ENCODE results near the gene HOATZ. TPM values are rescaled to one million over a fixed set of nuclear protein-coding genes. Genes with fewer than 3 reads are reported as not detected.

HOATZ gene
- total RNA-seq, 1 donor from 2014 or later: 15.0 TPM

DNA sequence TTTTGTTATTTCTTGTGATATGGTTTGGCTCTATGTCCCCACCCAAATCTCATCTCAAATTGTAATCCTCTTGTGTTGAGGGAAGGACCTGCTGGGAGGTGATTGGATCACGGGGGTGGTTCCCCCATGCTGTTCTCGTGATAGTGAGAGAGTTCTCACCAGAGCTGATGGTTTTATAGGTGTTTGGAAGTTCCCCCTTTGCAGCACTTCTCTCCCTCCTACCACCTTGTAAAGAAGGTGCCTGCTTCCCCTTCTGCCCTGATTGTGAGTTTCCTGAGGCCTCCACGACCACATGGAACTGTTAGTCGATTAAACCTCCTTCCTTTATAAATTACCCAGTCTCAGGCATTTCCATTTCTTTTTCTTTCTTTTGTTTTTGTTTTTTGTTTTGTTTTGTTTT lies 63.2 kb downstream of the HOATZ start:
- intact Hi-C loops (cut with DNase I): no loop called here
- TF ChIP-seq, protein P1, sequence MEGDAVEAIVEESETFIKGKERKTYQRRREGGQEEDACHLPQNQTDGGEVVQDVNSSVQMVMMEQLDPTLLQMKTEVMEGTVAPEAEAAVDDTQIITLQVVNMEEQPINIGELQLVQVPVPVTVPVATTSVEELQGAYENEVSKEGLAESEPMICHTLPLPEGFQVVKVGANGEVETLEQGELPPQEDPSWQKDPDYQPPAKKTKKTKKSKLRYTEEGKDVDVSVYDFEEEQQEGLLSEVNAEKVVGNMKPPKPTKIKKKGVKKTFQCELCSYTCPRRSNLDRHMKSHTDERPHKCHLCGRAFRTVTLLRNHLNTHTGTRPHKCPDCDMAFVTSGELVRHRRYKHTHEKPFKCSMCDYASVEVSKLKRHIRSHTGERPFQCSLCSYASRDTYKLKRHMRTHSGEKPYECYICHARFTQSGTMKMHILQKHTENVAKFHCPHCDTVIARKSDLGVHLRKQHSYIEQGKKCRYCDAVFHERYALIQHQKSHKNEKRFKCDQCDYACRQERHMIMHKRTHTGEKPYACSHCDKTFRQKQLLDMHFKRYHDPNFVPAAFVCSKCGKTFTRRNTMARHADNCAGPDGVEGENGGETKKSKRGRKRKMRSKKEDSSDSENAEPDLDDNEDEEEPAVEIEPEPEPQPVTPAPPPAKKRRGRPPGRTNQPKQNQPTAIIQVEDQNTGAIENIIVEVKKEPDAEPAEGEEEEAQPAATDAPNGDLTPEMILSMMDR (IDR thresholded peaks at IDR 0.05): no peak
- Histone ChIP-seq H3K27me3 (ENCODE audit: low read depth) (no peaks in the 10 kb centered on the region), H3K9me3 (no peaks in the 10 kb centered on the region), H3K27ac (no peak overlapping the region), H3K36me3 (no peaks in the 10 kb centered on the region), H3K4me1 (peaks cover 10% of the 10 kb centered on the region), H3K4me3 (no peak overlapping the region)
- DNase-seq (no peak), ATAC-seq (no peak)

DNA sequence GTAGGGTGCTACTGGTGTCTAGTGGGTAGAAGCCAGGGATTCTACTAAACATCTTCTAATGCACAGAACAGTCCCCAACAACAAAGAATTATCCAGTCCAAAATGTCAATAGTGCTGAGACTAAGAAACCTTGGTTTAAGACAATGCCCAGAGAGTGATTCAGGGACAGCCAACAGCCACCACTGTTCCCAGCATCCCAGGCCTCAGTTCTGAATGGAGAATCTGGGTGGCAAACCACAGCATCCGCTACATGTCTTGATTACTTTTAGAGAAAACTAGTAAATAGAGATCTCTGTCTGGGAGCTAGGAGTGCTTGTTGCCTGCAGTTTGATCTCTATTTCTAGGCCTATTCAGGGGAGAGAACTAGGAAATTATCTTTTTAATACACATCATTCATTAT lies 66.8 kb downstream of the HOATZ start:
- TF ChIP-seq, protein P1 (IDR thresholded peaks at IDR 0.05): no peak
- no peaks in the 10 kb centered on the region for H3K9me3 ChIP-seq
- no peaks in the 10 kb centered on the region for H3K27me3 ChIP-seq (ENCODE audit: low read depth)
- ATAC-seq (no peak), DNase-seq (no peak)
- H3K27ac ChIP-seq: no peak overlapping the region
- H3K36me3 ChIP-seq: no peaks in the 10 kb centered on the region
- H3K4me1 ChIP-seq: no peaks in the 10 kb centered on the region
- intact Hi-C loops (cut with DNase I): no loop called here
- no peak overlapping the region for H3K4me3 ChIP-seq

DNA sequence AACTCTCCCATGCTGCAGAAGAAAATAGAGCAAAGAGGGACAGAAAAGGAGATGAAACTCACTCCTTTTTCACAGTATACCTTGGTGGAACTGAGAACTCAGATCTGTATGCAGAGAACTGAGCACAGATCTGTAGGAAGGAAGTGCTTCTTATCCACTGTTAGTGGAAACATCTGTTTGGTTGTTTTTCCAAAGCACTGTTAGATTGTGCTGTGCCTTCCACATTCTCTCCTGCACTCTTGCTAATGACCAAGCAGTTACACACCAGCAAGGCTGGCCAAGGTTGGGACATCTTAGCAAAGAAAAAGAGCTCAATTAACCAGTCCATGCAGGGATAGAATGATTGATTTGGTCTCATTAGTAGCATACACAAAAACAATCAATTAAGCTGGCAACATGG lies 67.6 kb downstream of the HOATZ start:
- ATAC-seq: no peak

DNA sequence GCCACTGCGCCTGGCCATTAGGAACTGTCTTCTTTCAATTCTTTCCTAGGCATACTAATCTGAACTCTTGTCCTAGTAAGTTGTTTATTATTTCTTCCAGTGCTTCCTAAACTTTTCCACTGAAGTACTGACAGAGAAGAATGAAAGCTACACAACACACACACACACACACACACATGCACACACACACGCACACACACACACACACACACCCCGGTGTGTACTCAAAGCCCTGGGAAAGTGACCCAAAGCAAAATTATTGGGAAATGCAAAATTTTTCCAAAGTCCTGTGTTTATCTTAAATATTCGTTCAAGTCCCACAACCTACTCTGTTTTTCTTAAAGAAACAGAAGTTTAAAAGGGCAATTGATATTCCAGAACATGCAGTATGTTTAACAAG lies 68.3 kb downstream of the HOATZ start:
- Histone ChIP-seq H3K27ac (no peak overlapping the region), H3K27me3 (ENCODE audit: low read depth) (no peaks in the 10 kb centered on the region), H3K4me3 (no peak overlapping the region), H3K36me3 (no peaks in the 10 kb centered on the region), H3K9me3 (no peaks in the 10 kb centered on the region), H3K4me1 (no peaks in the 10 kb centered on the region)
- ATAC-seq: no peak
- TF ChIP-seq, protein P1 (IDR thresholded peaks at IDR 0.05): no peak
- intact Hi-C loops (cut with DNase I): no loop called here
- no peak for DNase-seq

More for the DNA sequence above, 67.6 kb downstream of the HOATZ start:
- intact Hi-C loops (cut with DNase I): no loop called here
- Histone ChIP-seq H3K36me3 (no peaks in the 10 kb centered on the region), H3K27ac (no peak overlapping the region), H3K9me3 (no peaks in the 10 kb centered on the region), H3K4me3 (no peak overlapping the region), H3K27me3 (ENCODE audit: low read depth) (no peaks in the 10 kb centered on the region), H3K4me1 (no peaks in the 10 kb centered on the region)
- DNase-seq: no peak
- TF ChIP-seq, protein P1 (IDR thresholded peaks at IDR 0.05): no peak

DNA sequence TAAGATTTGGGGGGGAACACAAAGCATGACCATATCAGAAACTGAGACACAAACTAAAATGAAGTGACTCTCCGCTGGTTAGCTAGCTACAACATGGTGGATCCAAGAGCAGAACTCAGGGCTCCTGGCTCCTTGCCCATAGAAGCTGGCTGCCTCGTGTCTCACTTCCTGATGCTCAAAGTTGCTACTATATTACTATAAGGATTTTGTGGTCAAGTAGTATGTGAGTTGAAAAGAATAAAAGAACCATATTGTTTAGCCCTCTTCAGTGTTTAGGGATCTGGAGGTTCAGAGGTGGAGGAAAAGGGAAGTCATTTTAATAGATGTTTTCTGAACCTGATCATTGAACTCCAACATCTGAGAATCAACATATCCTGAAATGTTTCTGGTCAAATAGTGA lies 70.8 kb downstream of the HOATZ start:
- Histone ChIP-seq H3K36me3 (no peaks in the 10 kb centered on the region), H3K9me3 (no peaks in the 10 kb centered on the region), H3K27me3 (ENCODE audit: low read depth) (no peaks in the 10 kb centered on the region), H3K27ac (no peak overlapping the region), H3K4me1 (no peaks in the 10 kb centered on the region), H3K4me3 (no peak overlapping the region)
- DNase-seq (peak; percentile 57), ATAC-seq (no peak)
- TF ChIP-seq, protein P1 (IDR thresholded peaks at IDR 0.05): no peak
- intact Hi-C loops (cut with DNase I): no loop called here

DNA sequence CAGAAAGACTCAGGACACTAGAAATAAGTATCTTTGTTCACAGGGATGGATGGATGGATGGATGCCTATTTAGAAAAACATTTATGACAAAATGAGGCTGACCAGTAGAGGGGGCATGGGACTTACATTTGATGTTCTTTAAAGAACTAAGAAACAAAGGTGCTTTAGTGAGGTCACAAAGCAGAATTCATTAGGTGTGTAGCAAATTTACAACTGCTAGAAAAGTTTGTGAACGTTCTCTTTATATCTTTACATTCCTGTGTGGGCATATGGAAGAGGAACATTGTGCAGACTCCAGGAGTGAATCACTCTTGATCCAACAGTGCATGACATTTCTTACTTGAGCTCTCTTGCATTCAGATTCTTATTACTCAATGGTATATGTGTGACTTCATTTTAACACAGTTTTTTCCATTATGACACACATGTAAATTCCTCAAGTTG lies 71.8 kb downstream of the HOATZ start:
- Histone ChIP-seq H3K9me3 (no peaks in the 10 kb centered on the region), H3K36me3 (no peaks in the 10 kb centered on the region), H3K27me3 (ENCODE audit: low read depth) (no peaks in the 10 kb centered on the region), H3K4me1 (no peaks in the 10 kb centered on the region), H3K27ac (no peak overlapping the region), H3K4me3 (no peak overlapping the region)
- ATAC-seq (peak; percentile 46 to 71), DNase-seq (no peak)
- intact Hi-C loops (cut with DNase I): no loop called here
- TF ChIP-seq, protein P1 (IDR thresholded peaks at IDR 0.05): peak; percentile 52

Data from lower lobe of right lung (tissue), 2 donors.